ENCODE results near the gene PWWP2A.
"Not testable (repeated sequence)": the region's sequence is repeated elsewhere in the genome, so short reads cannot be mapped to it uniquely, and the experiment has no call there.

PWWP2A gene

GRCh38 chr5:160119142-160119904, at the start of gene PWWP2A:
Gene PWWP2A (minus strand): TSS chr5:160119450. CDS start chr5:160119388, 62 bp downstream.
- peak; percentile 99 for DNase-seq (ENCODE audit: low spot score)

GRCh38 chr5:160167624-160168165, 48.4 kb upstream of the PWWP2A start:
- DNase-seq (ENCODE audit: low spot score), result no peak

DNA sequence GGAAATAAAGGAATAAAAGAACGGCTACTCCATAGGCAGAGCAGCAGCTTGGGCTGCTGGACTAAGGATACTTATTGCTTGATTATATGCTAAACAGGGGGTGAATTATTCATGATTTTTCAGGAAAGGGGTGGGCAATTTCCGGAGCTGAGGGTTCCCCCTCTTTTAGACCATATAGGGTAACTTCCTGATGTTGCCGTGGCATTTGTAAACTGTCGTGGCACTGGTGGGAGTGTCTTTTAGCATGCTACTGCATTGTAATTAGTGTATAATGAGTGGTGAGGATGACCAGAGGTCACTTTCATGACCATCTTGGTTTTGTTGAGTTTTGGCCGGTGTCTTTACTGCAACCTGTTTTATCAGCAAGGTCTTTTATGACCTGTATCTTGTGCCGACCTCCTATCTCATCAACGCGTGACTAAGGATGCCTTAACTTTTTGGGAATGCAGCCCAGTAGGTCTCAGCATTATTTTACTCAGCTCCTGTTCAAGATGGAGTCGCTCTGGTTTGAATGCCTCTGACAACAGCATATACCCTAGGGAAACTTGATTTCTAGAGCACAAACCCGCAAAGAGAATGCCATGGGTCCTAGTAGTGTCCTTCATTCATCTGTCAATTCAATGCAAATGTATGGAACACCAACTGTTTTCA, 47.8 kb upstream of the PWWP2A start:
- DNase-seq (ENCODE audit: low spot score), result no peak

GRCh38 chr5:160166069-160166972, 47.1 kb upstream of the PWWP2A start:
- DNase-seq (ENCODE audit: low spot score), result no peak

- DNase-seq (ENCODE audit: low spot score), result peak; percentile 94
Measured at GRCh38 chr5:160165137-160166068, 46.2 kb upstream of the PWWP2A start.

DNA sequence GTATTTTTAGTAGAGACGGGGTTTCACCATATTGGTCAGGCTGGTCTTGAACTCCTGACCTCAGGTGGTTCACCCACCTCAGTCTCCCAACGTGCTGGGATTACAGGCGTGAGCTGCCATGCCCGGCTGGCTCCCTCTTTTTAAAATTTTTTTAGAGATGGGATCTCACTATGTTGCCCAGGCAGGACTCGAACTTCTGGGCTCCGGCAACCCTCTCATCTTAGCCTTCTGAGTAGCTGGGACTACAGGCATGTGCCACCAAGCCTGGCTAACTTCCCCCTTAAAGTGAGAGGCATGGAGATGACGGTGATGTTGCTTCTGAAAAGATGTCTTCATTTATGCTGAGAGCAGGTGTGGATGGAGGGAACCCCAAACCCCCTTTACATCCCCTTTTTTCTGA, 43.7 kb upstream of the PWWP2A start:
- no peak for DNase-seq (ENCODE audit: low spot score)

GRCh38 chr5:160161626-160162025, 42.4 kb upstream of the PWWP2A start:
- DNase-seq (ENCODE audit: low spot score), result no peak

DNA sequence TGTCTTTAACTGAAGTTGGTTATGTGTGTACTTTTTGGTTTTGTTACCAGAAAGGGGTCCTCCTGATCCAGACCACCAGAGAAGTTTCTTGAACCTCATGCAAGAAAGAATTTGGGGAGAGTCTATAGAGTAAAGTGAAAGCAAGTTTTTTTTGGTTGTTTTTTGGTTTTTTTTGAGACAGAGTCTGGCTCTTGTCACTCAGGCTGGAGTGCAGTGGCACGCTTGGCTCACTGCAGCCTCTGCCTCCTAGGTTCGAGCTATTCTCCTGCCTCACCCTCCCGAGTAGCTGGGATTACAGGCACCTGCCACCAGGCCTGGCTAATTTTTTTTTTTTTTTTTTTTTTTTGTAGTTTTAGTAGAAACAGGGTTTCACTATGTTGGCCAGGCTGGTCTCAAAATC, 41.6 kb upstream of the PWWP2A start:
- not testable (repeated sequence) for DNase-seq (ENCODE audit: low spot score)

DNA sequence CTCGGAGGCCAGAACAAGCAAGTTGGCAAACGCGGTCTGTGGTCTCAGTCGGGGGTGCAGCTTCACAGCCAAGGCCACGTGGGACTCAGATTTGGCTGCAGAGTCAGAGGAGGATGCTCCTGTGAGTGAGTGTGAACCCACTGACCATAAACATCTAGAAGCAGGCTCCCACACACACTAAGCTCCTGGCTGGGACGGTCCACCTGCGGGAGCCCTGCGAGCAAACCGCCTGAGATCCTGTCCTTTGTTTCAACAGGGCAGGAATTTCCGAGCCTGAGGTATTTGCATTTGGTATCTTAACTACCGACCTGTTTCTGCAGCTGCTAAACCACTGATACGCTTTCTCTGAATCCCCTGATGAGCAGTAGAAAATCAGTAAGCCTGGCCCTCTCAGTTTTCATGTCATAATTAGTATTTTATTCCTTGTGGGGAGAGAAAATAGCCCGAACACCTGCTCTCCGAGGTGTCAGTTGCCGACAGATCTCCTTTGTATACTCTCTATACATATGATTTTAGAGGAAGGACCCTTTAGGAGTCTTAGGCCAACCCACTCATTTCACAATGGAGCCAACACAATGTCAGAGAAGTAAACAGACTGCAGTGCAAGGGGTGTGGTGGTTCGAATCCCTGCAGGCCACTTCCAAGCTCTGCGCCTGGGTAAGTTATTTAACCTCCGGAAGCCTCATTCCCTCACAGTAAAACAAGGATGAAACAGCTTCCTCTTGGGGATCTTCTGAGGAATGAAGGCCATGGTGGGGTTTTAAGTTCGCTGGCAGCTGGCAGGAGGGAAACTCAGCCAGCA, 40.9 kb upstream of the PWWP2A start:
- DNase-seq (ENCODE audit: low spot score), result no peak

- no peak for DNase-seq (ENCODE audit: low spot score)
Measured at GRCh38 chr5:160158087-160158486, 38.8 kb upstream of the PWWP2A start.

GRCh38 chr5:160155017-160155750, 35.9 kb upstream of the PWWP2A start:
- DNase-seq (ENCODE audit: low spot score), result peak; percentile 74

DNA sequence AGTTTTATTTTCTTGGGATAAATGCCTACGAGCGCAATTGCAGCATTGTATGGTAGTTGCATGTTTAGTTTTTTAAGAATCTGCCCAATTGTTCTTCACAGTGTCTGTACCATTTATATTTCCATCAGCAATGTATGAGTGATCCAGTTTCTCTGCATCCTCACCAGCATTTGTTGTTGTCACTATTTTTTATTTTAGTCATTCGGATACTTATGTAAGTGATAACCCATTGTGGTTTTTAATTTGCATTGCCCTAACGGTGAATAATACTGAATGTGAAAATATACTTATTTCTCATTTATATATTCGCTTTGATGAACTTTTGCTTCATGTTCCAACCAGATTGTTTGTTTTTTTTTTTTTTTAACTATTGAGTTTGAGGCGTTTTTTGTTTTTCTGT, 33.7 kb upstream of the PWWP2A start:
- DNase-seq (ENCODE audit: low spot score), result no peak

DNA sequence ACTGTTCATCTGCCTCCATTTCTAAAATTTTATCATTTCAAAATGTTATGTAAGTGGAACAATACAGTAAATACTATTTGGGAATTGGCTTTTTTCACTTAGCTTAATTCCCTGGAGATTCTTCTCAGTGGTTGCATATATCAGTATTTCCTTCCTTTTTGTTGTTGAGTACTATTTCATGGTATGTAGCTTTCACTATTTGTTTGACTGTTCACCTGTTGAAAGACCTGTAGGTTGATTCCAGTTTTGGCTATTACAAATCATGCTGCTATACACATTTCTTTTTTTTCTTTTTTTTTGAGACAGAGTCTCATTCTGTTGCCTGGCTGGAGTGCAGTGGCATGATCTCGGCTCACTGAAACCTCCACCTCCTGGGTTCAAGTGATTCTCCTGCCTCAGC, 33.0 kb upstream of the PWWP2A start:
- DNase-seq (ENCODE audit: low spot score), result no peak

DNA sequence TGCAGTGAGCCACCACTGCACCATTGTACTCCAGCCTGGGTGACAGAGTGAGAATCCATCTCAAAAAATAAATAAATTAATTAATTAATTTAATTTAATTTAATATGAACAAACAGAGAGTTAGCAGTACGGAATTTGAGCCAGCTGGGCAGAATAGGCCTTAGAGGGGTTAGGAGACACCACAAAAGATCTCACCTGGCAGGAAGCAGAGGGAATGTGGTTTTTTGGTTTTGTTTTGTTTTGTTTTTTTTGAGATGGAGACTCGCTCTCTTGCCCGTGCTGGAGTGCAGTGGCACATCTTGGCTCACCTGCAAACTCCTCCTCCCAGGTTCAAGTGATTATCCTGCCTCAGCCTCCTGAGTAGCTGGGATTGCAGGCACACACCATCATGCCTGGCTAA, 31.8 kb upstream of the PWWP2A start:
- DNase-seq (ENCODE audit: low spot score), result no peak

GRCh38 chr5:160150381-160150780, 31.1 kb upstream of the PWWP2A start:
- no peak for DNase-seq (ENCODE audit: low spot score)

- DNase-seq (ENCODE audit: low spot score), result not testable (repeated sequence)
Measured at GRCh38 chr5:160144436-160144835, 25.2 kb upstream of the PWWP2A start.

GRCh38 chr5:160134332-160134731, 15.1 kb upstream of the PWWP2A start:
- no peak for DNase-seq (ENCODE audit: low spot score)

DNA sequence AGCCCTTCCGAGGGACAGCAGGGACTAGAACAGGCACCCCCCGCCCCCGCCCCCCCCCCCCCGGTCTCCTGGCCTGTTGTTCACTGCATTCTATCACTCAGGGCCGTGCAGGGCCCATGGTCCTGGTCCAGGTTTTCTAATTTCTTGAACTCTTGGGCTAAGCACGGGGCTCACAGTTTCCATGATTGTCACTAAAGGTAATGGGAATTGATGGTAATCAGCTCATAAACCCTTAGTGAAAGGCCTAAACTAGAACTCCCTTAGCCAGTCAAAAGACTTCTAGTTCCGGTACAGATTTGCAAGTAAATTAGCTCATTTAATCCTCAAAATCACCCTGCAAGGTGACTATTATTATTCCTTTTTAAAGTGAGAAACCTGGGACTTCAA, 14.7 kb upstream of the PWWP2A start:
- no peak for DNase-seq (ENCODE audit: low spot score)

GRCh38 chr5:160133071-160133917, 14.0 kb upstream of the PWWP2A start:
- DNase-seq (ENCODE audit: low spot score), result no peak
